AG04450 (cell line): ENCODE data around the gene DHX57. TPM values are rescaled to one million over a fixed set of nuclear protein-coding genes. Genes with fewer than 3 reads are reported as not detected.

Source experiments
- CTCF ChIA-PET: fragments of 300-600, 350-600 bp; formaldehyde crosslinking; extraction: SDS; loops from one replicate; lab custom pipeline; 2022; ENCODE audit warnings: antibody characterized with exemption, inconsistent platforms; lab: Charles Lee
- POLR2A ChIA-PET: fragments of 350-600 bp; formaldehyde crosslinking; extraction: SDS; loops from one replicate; lab custom pipeline; 2021; ENCODE audit warnings: antibody characterized with exemption, inconsistent platforms; lab: Yijun Ruan, JAX
- DNase-seq: peaks from one replicate; pipeline ENCODE4 v3.0.0-alpha.2; 2011; ENCODE audit warnings: low read depth, low spot score
- H3K27ac ChIP-seq: one replicate; pipeline ENCODE4 v1.5.1; 2012; ENCODE audit warnings: low read depth, low read length, control low read depth
- H3K27me3 ChIP-seq: one replicate; pipeline ENCODE4 v1.6.0; 2012; ENCODE audit warnings: low read length; ENCODE audit not compliant: control insufficient read depth, insufficient read depth
- H3K4me3 ChIP-seq: 2 replicates; pipeline ENCODE4 v1.5.1; 2011; ENCODE audit warnings: mild to moderate bottlenecking, low read depth, low read length, control low read depth
- H3K9me3 ChIP-seq: 2 replicates; pipeline ENCODE4 v1.5.1; 2012; ENCODE audit warnings: low read length; ENCODE audit not compliant: control insufficient read depth, insufficient read depth
- CTCF ChIP-seq: IDR thresholded peaks from 2 replicates; pipeline ENCODE4 v1.5.1; 2011; ENCODE audit warnings: low read depth, low read length, control low read depth, inconsistent platforms
- polyA plus RNA-seq: library from polyadenylated mRNA; depleted of rRNA; stranded (reverse); fragments of >200 nt; gene quantifications from 2 replicates; pipeline ENCODE4 v1.2.3, GENCODE V29; 2011

The DHX57 gene
- polyA plus RNA-seq, 1 experiment, result 23.3 TPM

GRCh38 chr2:38751596-38752410 lies 123.9 kb downstream of the DHX57 start:
- no peaks in the 10 kb centered on the region; the same call in 1 of the 2 replicates for H3K9me3 ChIP-seq
- TF ChIP-seq CTCF, result no peak
- no peaks in the 10 kb centered on the region for H3K27me3 ChIP-seq
- H3K27ac ChIP-seq, result peak overlapping the region; percentile 85
- no peak for DNase-seq
- POLR2A ChIA-PET, result interaction anchor here (0.6 to 2.5 kb wide), 92 partner anchors 10 to 1356 kb away, joined by 3 to 44 read pairs (median 6); partner anchors contain the start of genes ATL2, DHX57, GALM and GEMIN6
- CTCF ChIA-PET, result interaction anchor here (0.6 to 0.8 kb wide), 2 partner anchors 10 to 77 kb away, joined by 3 read pairs; no protein-coding TSS in a partner anchor
- H3K4me3 ChIP-seq, result peak overlapping the region; percentile 63

GRCh38 chr2:38750891-38751595 lies 124.7 kb downstream of the DHX57 start, which contains the start of gene SRSF7:
SRSF7 (minus strand) TSS chr2:38751361; CDS start chr2:38751256, 105 bp downstream.
- no peaks in the 10 kb centered on the region for H3K27me3 ChIP-seq
- TF ChIP-seq CTCF, result no peak
- H3K9me3 ChIP-seq, result no peaks in the 10 kb centered on the region; the same call in 1 of the 2 replicates
- CTCF ChIA-PET, result interaction anchor here (0.6 to 0.8 kb wide), 2 partner anchors 10 to 78 kb away, joined by 3 read pairs; no protein-coding TSS in a partner anchor
- peak within 1 kb of the TSS; percentile 100 for H3K4me3 ChIP-seq
- peak within 1 kb of the TSS; percentile 85 for H3K27ac ChIP-seq
- peak; percentile 98 for DNase-seq
- POLR2A ChIA-PET, result interaction anchor here (0.6 to 2.5 kb wide), 94 partner anchors 9 to 1355 kb away, joined by 3 to 44 read pairs (median 6); partner anchors contain the start of genes ATL2, DHX57, GALM and GEMIN6

- Histone ChIP-seq H3K4me3 (peak overlapping the region; percentile 100), H3K27ac (peak overlapping the region; percentile 85), H3K9me3 (no peaks in the 10 kb centered on the region; the same call in 1 of the 2 replicates), H3K27me3 (no peaks in the 10 kb centered on the region)
- ChIA-PET POLR2A (interaction anchor here (0.6 to 2.5 kb wide), 29 partner anchors 8 to 479 kb away, joined by 3 to 44 read pairs (median 9); partner anchors contain the start of genes GALM, GEMIN6 and HNRNPLL), CTCF (no interaction called here)
- TF ChIP-seq CTCF, result no peak
- DNase-seq, result no peak
Observed at GRCh38 chr2:38750011-38750890, 125.5 kb downstream of the DHX57 start.

DNA sequence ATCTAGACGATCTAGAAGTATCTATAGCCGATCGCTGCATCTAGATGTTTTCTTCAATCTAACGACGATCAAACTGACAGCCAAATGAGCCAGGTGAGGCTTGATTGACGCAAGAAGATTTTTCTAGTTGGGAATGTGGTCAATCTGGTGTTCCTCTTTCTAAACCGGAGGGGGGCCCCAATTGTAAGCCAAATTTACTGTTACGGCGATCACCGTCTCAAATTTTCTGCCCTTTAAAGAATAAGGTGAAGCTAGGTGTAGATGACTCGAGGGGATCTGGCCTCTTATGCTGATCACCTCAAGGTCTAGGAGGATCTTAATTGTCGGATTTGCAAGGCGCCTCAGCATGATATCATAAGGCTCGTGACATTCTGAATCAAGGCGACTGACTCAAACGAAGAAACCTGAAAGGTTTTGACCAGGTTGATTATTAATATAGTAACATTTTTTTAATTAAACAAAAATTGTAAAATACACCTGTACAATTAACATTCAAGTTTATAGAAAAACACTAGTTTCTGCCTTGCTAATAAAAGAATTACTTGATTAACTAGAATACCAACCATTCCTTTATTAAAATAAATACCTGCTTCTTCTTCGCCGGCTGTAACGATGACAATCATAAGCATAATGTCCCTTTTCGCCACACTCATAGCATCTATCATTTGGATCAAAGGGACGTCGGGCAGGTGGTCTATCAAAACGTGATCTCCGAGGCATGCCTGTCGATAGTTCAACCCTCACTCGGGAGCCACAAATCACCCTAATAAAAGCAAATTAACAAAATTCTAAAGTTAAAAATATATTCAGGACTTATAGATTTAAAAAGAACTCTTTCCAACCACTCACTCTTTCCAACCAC lies 126.6 kb downstream of the DHX57 start:
- no peak for DNase-seq
- ChIA-PET CTCF (interaction anchor here (0.6 to 3.7 kb wide), 2 partner anchors 167 to 434 kb away, joined by 3 to 16 read pairs; no protein-coding TSS in a partner anchor), POLR2A (interaction anchor here (2.5 kb wide), 1 partner anchor 84 kb away, joined by 20 read pairs; no protein-coding TSS in a partner anchor)
- Histone ChIP-seq H3K9me3 (no peaks in the 10 kb centered on the region; the same call in 1 of the 2 replicates), H3K27ac (no peak overlapping the region), H3K27me3 (no peaks in the 10 kb centered on the region), H3K4me3 (peak overlapping the region; percentile 100)
- TF ChIP-seq CTCF, result no peak
